Measurements from ENCODE around the gene AOX1. TPM values are rescaled to one million over a fixed set of nuclear protein-coding genes. Genes with fewer than 3 reads are reported as not detected.
A peak's percentile ranks its signal among the peaks of the same experiment; 100 is the strongest.

AOX1 gene
- total and polyA plus RNA-seq, 4 donors: 9.9 to 1,131 (median 486) TPM

DNA sequence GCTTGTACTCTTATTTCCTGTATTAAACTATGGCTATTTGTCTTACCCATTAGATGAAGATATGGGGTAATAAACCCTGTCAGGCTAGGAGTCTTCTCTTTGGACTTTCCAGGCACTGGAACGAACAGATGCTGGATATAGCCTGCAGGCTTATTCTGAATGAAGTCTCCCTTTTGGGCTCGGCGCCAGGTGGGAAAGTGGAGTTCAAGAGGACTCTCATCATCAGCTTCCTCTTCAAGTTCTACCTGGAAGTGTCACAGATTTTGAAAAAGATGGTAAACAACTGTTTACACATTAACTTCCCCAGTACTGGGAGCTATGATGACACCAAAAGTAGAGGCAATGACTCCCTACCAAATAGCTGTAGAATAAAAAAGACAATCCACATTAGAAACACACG is 27.9 kb downstream of the AOX1 start:
- Histone ChIP-seq H3K4me3 (ENCODE audit: low read depth in 1 of 3, low read length in 3 of 3) (no peak overlapping the region), H3K27ac (ENCODE audit: low read depth in 1 of 2, low read length in 2 of 2) (peak overlapping the region; percentile 47 to 92), H3K36me3 (ENCODE audit: control insufficient read depth in 4 of 4, insufficient read depth in 3 of 4, low read depth in 1 of 4, low read length in 3 of 4) (peaks cover 4 to 60% (median 44%) of the 10 kb centered on the region in 4 donors), H3K27me3 (ENCODE audit: control insufficient read depth in 4 of 4, insufficient read depth in 4 of 4, low read length in 3 of 4) (no peaks in the 10 kb centered on the region), H3K9ac (ENCODE audit: low read depth in 1 of 2, low read length in 2 of 2) (no peak overlapping the region), H3K4me1 (ENCODE audit: control insufficient read depth in 4 of 4, insufficient read depth in 4 of 4, low read length in 3 of 4) (peaks cover 5 to 61% (median 42%) of the 10 kb centered on the region in 4 donors), H3K9me3 (ENCODE audit: control insufficient read depth in 4 of 4, low read length in 3 of 4) (no peaks in the 10 kb centered on the region)
- TF ChIP-seq, protein P1, sequence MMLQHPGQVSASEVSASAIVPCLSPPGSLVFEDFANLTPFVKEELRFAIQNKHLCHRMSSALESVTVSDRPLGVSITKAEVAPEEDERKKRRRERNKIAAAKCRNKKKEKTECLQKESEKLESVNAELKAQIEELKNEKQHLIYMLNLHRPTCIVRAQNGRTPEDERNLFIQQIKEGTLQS (IDR thresholded peaks at IDR 0.05): no peak
- TF ChIP-seq HNF4G (IDR thresholded peaks at IDR 0.05) (no peak), EGR1 (IDR thresholded peaks at IDR 0.05; ENCODE audit: low read depth in 2 of 2) (no peak), HNF4A (conservative IDR thresholded peaks at IDR 0.05) (peak in 1 of 2 donors; percentile 31), TAF1 (conservative IDR thresholded peaks at IDR 0.05) (no peak), YY1 (IDR thresholded peaks at IDR 0.05) (no peak), RXRA (IDR thresholded peaks at IDR 0.05) (peak in 1 of 2 donors; percentile 17)
- 59% methylated on average over 4 of the region's 4 CpGs for WGBS
- DNase-seq (ENCODE audit: low spot score): no peak

DNA sequence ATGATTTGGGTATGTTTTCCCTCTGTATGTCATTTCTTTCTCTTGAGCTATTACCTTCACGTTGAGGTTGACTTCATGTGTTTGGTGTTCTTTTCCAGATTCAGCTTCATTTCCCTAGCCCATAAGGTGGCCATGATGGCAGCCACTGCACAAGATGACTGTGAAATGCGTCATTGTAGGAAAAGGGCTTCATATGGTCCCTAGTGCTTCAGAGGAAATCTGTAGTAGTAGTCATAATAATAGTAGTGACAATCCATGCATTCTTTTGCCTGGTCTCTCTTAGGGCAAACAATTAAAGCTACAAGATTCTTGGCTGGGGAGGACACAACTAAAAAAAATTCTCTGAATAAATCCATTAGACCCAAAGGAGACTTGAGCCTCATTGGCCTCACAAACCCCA is 28.4 kb downstream of the AOX1 start:
- Histone ChIP-seq H3K9me3 (ENCODE audit: control insufficient read depth in 4 of 4, low read length in 3 of 4) (no peaks in the 10 kb centered on the region), H3K27me3 (ENCODE audit: control insufficient read depth in 4 of 4, insufficient read depth in 4 of 4, low read length in 3 of 4) (no peaks in the 10 kb centered on the region), H3K9ac (ENCODE audit: low read depth in 1 of 2, low read length in 2 of 2) (no peak overlapping the region), H3K4me3 (ENCODE audit: low read depth in 1 of 3, low read length in 3 of 3) (no peak overlapping the region), H3K36me3 (ENCODE audit: control insufficient read depth in 4 of 4, insufficient read depth in 3 of 4, low read depth in 1 of 4, low read length in 3 of 4) (peaks cover 3 to 54% (median 41%) of the 10 kb centered on the region in 4 donors), H3K4me1 (ENCODE audit: control insufficient read depth in 4 of 4, insufficient read depth in 4 of 4, low read length in 3 of 4) (peaks cover 7 to 66% (median 48%) of the 10 kb centered on the region in 4 donors), H3K27ac (ENCODE audit: low read depth in 1 of 2, low read length in 2 of 2) (peak overlapping the region; percentile 47 to 92)
- no peak for DNase-seq (ENCODE audit: low spot score)
- 81% methylated on average over 2 of the region's 2 CpGs for WGBS
- TF ChIP-seq GABPA (IDR thresholded peaks at IDR 0.05 in 1 of 2, conservative IDR thresholded peaks at IDR 0.05 in 1 of 2) (no peak), HNF4A (conservative IDR thresholded peaks at IDR 0.05) (no peak), RAD21 (IDR thresholded peaks at IDR 0.05) (no peak), HNF4G (IDR thresholded peaks at IDR 0.05) (no peak), RXRA (IDR thresholded peaks at IDR 0.05) (no peak), FOXA1 (IDR thresholded peaks at IDR 0.05) (no peak), NR2F2 (IDR thresholded peaks at IDR 0.05) (no peak), EGR1 (IDR thresholded peaks at IDR 0.05; ENCODE audit: low read depth in 2 of 2) (no peak), TAF1 (conservative IDR thresholded peaks at IDR 0.05) (no peak), SP1 (IDR thresholded peaks at IDR 0.05) (no peak), FOXA2 (IDR thresholded peaks at IDR 0.05) (no peak), YY1 (IDR thresholded peaks at IDR 0.05) (no peak), JUND (IDR thresholded peaks at IDR 0.05) (no peak)
- TF ChIP-seq, protein P2, sequence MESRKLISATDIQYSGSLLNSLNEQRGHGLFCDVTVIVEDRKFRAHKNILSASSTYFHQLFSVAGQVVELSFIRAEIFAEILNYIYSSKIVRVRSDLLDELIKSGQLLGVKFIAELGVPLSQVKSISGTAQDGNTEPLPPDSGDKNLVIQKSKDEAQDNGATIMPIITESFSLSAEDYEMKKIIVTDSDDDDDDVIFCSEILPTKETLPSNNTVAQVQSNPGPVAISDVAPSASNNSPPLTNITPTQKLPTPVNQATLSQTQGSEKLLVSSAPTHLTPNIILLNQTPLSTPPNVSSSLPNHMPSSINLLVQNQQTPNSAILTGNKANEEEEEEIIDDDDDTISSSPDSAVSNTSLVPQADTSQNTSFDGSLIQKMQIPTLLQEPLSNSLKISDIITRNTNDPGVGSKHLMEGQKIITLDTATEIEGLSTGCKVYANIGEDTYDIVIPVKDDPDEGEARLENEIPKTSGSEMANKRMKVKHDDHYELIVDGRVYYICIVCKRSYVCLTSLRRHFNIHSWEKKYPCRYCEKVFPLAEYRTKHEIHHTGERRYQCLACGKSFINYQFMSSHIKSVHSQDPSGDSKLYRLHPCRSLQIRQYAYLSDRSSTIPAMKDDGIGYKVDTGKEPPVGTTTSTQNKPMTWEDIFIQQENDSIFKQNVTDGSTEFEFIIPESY (IDR thresholded peaks at IDR 0.05): no peak
- TF ChIP-seq, protein P1 (IDR thresholded peaks at IDR 0.05): no peak
- TF ChIP-seq, protein P3, sequence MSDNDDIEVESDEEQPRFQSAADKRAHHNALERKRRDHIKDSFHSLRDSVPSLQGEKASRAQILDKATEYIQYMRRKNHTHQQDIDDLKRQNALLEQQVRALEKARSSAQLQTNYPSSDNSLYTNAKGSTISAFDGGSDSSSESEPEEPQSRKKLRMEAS (IDR thresholded peaks at IDR 0.05): no peak
- TF ChIP-seq, protein P4, sequence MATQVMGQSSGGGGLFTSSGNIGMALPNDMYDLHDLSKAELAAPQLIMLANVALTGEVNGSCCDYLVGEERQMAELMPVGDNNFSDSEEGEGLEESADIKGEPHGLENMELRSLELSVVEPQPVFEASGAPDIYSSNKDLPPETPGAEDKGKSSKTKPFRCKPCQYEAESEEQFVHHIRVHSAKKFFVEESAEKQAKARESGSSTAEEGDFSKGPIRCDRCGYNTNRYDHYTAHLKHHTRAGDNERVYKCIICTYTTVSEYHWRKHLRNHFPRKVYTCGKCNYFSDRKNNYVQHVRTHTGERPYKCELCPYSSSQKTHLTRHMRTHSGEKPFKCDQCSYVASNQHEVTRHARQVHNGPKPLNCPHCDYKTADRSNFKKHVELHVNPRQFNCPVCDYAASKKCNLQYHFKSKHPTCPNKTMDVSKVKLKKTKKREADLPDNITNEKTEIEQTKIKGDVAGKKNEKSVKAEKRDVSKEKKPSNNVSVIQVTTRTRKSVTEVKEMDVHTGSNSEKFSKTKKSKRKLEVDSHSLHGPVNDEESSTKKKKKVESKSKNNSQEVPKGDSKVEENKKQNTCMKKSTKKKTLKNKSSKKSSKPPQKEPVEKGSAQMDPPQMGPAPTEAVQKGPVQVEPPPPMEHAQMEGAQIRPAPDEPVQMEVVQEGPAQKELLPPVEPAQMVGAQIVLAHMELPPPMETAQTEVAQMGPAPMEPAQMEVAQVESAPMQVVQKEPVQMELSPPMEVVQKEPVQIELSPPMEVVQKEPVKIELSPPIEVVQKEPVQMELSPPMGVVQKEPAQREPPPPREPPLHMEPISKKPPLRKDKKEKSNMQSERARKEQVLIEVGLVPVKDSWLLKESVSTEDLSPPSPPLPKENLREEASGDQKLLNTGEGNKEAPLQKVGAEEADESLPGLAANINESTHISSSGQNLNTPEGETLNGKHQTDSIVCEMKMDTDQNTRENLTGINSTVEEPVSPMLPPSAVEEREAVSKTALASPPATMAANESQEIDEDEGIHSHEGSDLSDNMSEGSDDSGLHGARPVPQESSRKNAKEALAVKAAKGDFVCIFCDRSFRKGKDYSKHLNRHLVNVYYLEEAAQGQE (IDR thresholded peaks at IDR 0.05): no peak
- TF ChIP-seq, protein P5, sequence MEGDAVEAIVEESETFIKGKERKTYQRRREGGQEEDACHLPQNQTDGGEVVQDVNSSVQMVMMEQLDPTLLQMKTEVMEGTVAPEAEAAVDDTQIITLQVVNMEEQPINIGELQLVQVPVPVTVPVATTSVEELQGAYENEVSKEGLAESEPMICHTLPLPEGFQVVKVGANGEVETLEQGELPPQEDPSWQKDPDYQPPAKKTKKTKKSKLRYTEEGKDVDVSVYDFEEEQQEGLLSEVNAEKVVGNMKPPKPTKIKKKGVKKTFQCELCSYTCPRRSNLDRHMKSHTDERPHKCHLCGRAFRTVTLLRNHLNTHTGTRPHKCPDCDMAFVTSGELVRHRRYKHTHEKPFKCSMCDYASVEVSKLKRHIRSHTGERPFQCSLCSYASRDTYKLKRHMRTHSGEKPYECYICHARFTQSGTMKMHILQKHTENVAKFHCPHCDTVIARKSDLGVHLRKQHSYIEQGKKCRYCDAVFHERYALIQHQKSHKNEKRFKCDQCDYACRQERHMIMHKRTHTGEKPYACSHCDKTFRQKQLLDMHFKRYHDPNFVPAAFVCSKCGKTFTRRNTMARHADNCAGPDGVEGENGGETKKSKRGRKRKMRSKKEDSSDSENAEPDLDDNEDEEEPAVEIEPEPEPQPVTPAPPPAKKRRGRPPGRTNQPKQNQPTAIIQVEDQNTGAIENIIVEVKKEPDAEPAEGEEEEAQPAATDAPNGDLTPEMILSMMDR (IDR thresholded peaks at IDR 0.05; ENCODE audit: low read depth, low read length, missing input control): no peak

Measured in liver (tissue), 9 donors.